A549 (cell line): ENCODE results near the gene C2CD3. TPM values are rescaled to one million over a fixed set of nuclear protein-coding genes. Genes with fewer than 3 reads are reported as not detected.

Experiments used
- ATAC-seq, 2 experiments: fragments of 200-7000 bp in 1 of 2; fragments of >200 bp in 1 of 2; cut with Nextera tagmentation in 1 of 2; cut with Tn5 transposase in 1 of 2; 3 replicates each; pipeline versions ENCODE4 v1.8.0 to v1.9.1; 2018 to 2020; ENCODE audit warnings: mild to moderate bottlenecking in 1 of 2, moderate library complexity in 1 of 2
- CTCF ChIA-PET: fragments of 300-600 bp; sonication (Branson Sonifier 250); formaldehyde crosslinking; extraction: SDS; loops from one replicate; lab custom pipeline; 2021; ENCODE audit warnings: antibody characterized with exemption, inconsistent platforms; lab: Yijun Ruan, JAX
- POLR2A ChIA-PET: fragments of 350-600 bp; formaldehyde crosslinking; extraction: SDS; loops from one replicate; lab custom pipeline; 2021; ENCODE audit warnings: antibody characterized with exemption, inconsistent platforms; lab: Yijun Ruan, JAX
- DNase-seq, 2 experiments: peaks; one replicate each; pipeline versions ENCODE4 v3.0.0 to v3.0.0-alpha.2; 2011 to 2016; ENCODE audit warnings: low read depth in 1 of 2, low spot score in 1 of 2
- FAIRE-seq: peaks from 2 replicates; lab custom pipeline; 2011; peaks lifted over from hg19 to GRCh38; lab: Jason Lieb, UNC
- H3K27ac ChIP-seq, 2 experiments: fragments of >200 bp; sonication (Bioruptor Twin); formaldehyde crosslinking; 3 replicates each; pipeline ENCODE4 v1.5.1; 2016 to 2017
- H3K4me1 ChIP-seq: fragments of >200 bp; sonication (Bioruptor Twin); formaldehyde crosslinking; 3 replicates; pipeline ENCODE4 v1.6.1; 2016
- H3K4me2 ChIP-seq: fragments of >200 bp; sonication (Bioruptor Twin); formaldehyde crosslinking; 3 replicates; pipeline ENCODE4 v1.6.1; 2016
- H3K4me3 ChIP-seq: fragments of >200 bp; sonication (Bioruptor Twin); formaldehyde crosslinking; 3 replicates; pipeline ENCODE4 v1.5.1; 2016
- H3K9me3 ChIP-seq: fragments of >200 bp; sonication (Bioruptor Twin); formaldehyde crosslinking; 3 replicates; pipeline ENCODE4 v1.6.1; 2016
- ATOH8 ChIP-seq: fragments of 250-450 bp; sonication (Bioruptor Pico); IDR thresholded peaks from 2 replicates; pipeline ENCODE4 v1.5.0; 2020; ENCODE audit warnings: low read depth, mild to moderate bottlenecking, moderate library complexity
- FOSL2 ChIP-seq, 2 experiments: fragments of 450-650 bp in 1 of 2; fragments of >200 bp in 1 of 2; sonication (Bioruptor Twin) in 1 of 2; formaldehyde crosslinking; IDR thresholded peaks; 2 replicates each; pipeline versions ENCODE4 v1.5.0 to v1.6.1; 2016 to 2020; ENCODE audit warnings: mild to moderate bottlenecking in 1 of 2, moderate library complexity in 1 of 2
- FOXS1 ChIP-seq: fragments of 250-450 bp; sonication (Bioruptor Pico); IDR thresholded peaks from 2 replicates; pipeline ENCODE4 v1.5.0; 2020; ENCODE audit warnings: mild to moderate bottlenecking, moderate library complexity
- HEYL ChIP-seq: fragments of 250-450 bp; sonication (Bioruptor Pico); IDR thresholded peaks from 2 replicates; pipeline ENCODE4 v1.8.0; 2021; ENCODE audit warnings: mild to moderate bottlenecking, moderate library complexity
- HOXA7 ChIP-seq: fragments of 250-450 bp; sonication (Bioruptor Pico); IDR thresholded peaks from 2 replicates; pipeline ENCODE4 v1.5.0; 2020; ENCODE audit warnings: mild to moderate bottlenecking, moderate library complexity
- HOXB13 ChIP-seq: fragments of 250-450 bp; sonication (Bioruptor Pico); IDR thresholded peaks from 2 replicates; pipeline ENCODE4 v1.5.0; 2020; ENCODE audit warnings: low read depth, mild to moderate bottlenecking, moderate library complexity
- KDM1A ChIP-seq: fragments of 200-600 bp; sonication (generic); IDR thresholded peaks from 2 replicates; pipeline ENCODE4 v1.6.1; 2016; ENCODE audit warnings: low read depth, mild to moderate bottlenecking
- KDM5A ChIP-seq: fragments of 200-600 bp; sonication (generic); IDR thresholded peaks from 2 replicates; pipeline ENCODE4 v1.6.1; 2016; ENCODE audit warnings: antibody characterized with exemption, mild to moderate bottlenecking
- MAFK ChIP-seq: fragments of 450-650 bp; IDR thresholded peaks from 2 replicates; pipeline ENCODE4 v1.6.1; 2014; ENCODE audit not compliant: partially characterized antibody
- NR3C1 ChIP-seq: fragments of >200 bp; sonication (Bioruptor Twin); formaldehyde crosslinking; IDR thresholded peaks from 3 replicates; pipeline ENCODE4 v1.6.1; 2017
- PHF8 ChIP-seq: fragments of 200-600 bp; sonication (generic); IDR thresholded peaks from 2 replicates; pipeline ENCODE4 v1.6.1; 2016; ENCODE audit warnings: low read depth, mild to moderate bottlenecking, antibody characterized with exemption, moderate library complexity, borderline replicate concordance
- RARB ChIP-seq: fragments of 250-450 bp; sonication (Bioruptor Pico); IDR thresholded peaks from 2 replicates; pipeline ENCODE4 v1.8.0; 2021; ENCODE audit warnings: mild to moderate bottlenecking, moderate library complexity
- RNF2 ChIP-seq: fragments of 200-600 bp; sonication (generic); IDR thresholded peaks from 2 replicates; pipeline ENCODE4 v1.6.1; 2016; ENCODE audit warnings: low read depth, mild to moderate bottlenecking, antibody characterized with exemption, moderate library complexity, borderline replicate concordance
- SMC3 ChIP-seq: fragments of >200 bp; sonication (Bioruptor Twin); formaldehyde crosslinking; IDR thresholded peaks from 3 replicates; pipeline ENCODE4 v1.6.1; 2018; ENCODE audit warnings: inconsistent platforms
- USF2 ChIP-seq: fragments of 450-650 bp; IDR thresholded peaks from 2 replicates; pipeline ENCODE4 v1.6.1; 2014; ENCODE audit warnings: antibody characterized with exemption
- ZC3H11A ChIP-seq: fragments of 450-650 bp; IDR thresholded peaks from 2 replicates; pipeline ENCODE4 v1.6.1; 2014; ENCODE audit warnings: antibody characterized with exemption, mild to moderate bottlenecking
- ZNF302 ChIP-seq: fragments of 250-450 bp; sonication (Bioruptor Pico); IDR thresholded peaks from 2 replicates; pipeline ENCODE4 v1.9.0; 2021; ENCODE audit warnings: inconsistent platforms, mild to moderate bottlenecking, moderate library complexity
- ZSCAN20 ChIP-seq: fragments of 250-450 bp; sonication (Bioruptor Pico); IDR thresholded peaks from 2 replicates; pipeline ENCODE4 v1.8.0; 2022; ENCODE audit warnings: mild to moderate bottlenecking, moderate library complexity
- WGBS: methylation state at CpG from one replicate; pipeline ENCODE4 v1.1.6; 2017; ENCODE audit errors: missing lambda C conversion rate; 5-methylcytosine and 5-hydroxymethylcytosine counted together
- polyA plus RNA-seq, 4 experiments: library from polyadenylated mRNA; depleted of rRNA in 3 of 4; stranded (reverse); fragments of >200 nt; fragmentation: RNase III in 1 of 4; extraction: RNeasy Plus Mini Kit Qiagen cat#74134 plus additional on column Dnase treatment in 1 of 4; gene quantifications; 2 replicates in 3 of 4; 3 replicates in 1 of 4; pipeline ENCODE4 v1.2.3, GENCODE V29; 2011 to 2017
- TF ChIP-seq, protein P1 (sequence below): fragments of 150-350 bp; IDR thresholded peaks from 2 replicates; pipeline ENCODE4 v1.6.1; 2014; ENCODE audit warnings: low read depth, mild to moderate bottlenecking, low read length
- TF ChIP-seq, protein P2 (sequence below): IDR thresholded peaks from 2 replicates; pipeline ENCODE4 v1.6.1; 2012; ENCODE audit warnings: low read depth, borderline replicate concordance

Gene C2CD3
- polyA plus RNA-seq, 2 of the 4 experiments (the other 2 are of a cell fraction): 15.2 to 19.8 TPM

DNA sequence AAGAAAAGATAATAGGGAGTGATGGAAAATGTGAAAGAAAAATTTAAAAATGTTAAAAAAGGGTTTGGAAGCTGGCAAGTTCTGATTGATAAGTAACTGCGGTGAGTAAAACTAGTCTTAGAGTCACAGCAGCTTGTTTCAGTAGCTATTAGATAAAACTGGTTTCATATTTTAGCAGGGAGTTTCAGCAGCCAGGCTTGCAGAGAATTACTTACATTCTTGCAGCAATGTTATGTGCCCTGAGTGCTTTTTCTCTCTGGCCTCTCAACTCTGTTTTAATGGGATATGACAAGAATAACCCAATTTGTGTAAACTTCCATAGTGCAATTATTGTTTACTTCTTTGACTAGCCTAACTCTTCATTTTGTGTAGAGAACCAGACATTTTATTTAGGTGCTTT, 33.9 kb upstream of the C2CD3 start:
- 95% methylated on average over 1 of the region's 1 CpG for WGBS

GRCh38 chr11:74203966-74204365, 33.2 kb upstream of the C2CD3 start:
- CTCF ChIA-PET: interaction anchor here (0.6 to 1.0 kb wide), 2 partner anchors 218 to 548 kb away, joined by 3 read pairs; no protein-coding TSS in a partner anchor
- POLR2A ChIA-PET: no interaction called here
- no peak for FAIRE-seq

More for the DNA sequence above, 33.9 kb upstream of the C2CD3 start:
- Histone ChIP-seq H3K4me1 (no peaks in the 10 kb centered on the region), H3K27ac (no peak overlapping the region), H3K4me3 (no peak overlapping the region), H3K9me3 (no peaks in the 10 kb centered on the region), H3K4me2 (no peak overlapping the region)
- ATAC-seq: no peak
- DNase-seq: no peak
- no peak for FAIRE-seq
- TF ChIP-seq FOSL2 (IDR thresholded peaks at IDR 0.05): no peak
- TF ChIP-seq FOSL2 (CRISPR knock-in tag; IDR thresholded peaks at IDR 0.05): no peak
- no peak for TF ChIP-seq HOXA7
- no peak for TF ChIP-seq RARB (CRISPR knock-in tag)
- TF ChIP-seq SMC3: no peak
- no peak for TF ChIP-seq HEYL (CRISPR knock-in tag)
- CTCF ChIA-PET: interaction anchor here (0.6 to 1.0 kb wide), 3 partner anchors 218 to 548 kb away, joined by 3 read pairs; no protein-coding TSS in a partner anchor
- POLR2A ChIA-PET: no interaction called here

GRCh38 chr11:74196781-74197486, 26.1 kb upstream of the C2CD3 start:
- 91% methylated on average over 2 of the region's 2 CpGs for WGBS
- TF ChIP-seq NR3C1: no peak
- TF ChIP-seq HEYL (CRISPR knock-in tag): no peak
- TF ChIP-seq ZSCAN20: no peak
- no peak for TF ChIP-seq ZC3H11A
- TF ChIP-seq SMC3: no peak
- TF ChIP-seq, protein P1, sequence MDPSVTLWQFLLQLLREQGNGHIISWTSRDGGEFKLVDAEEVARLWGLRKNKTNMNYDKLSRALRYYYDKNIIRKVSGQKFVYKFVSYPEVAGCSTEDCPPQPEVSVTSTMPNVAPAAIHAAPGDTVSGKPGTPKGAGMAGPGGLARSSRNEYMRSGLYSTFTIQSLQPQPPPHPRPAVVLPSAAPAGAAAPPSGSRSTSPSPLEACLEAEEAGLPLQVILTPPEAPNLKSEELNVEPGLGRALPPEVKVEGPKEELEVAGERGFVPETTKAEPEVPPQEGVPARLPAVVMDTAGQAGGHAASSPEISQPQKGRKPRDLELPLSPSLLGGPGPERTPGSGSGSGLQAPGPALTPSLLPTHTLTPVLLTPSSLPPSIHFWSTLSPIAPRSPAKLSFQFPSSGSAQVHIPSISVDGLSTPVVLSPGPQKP: no peak
- no peak for TF ChIP-seq PHF8
- no peak for TF ChIP-seq ATOH8 (CRISPR knock-in tag)
- no peak for TF ChIP-seq HOXB13 (CRISPR knock-in tag)
- TF ChIP-seq RNF2: no peak
- no peak for TF ChIP-seq FOXS1 (CRISPR knock-in tag)
- no peak overlapping the region for H3K4me2 ChIP-seq
- FAIRE-seq (no peak), DNase-seq (no peak), ATAC-seq (no peak)
- ChIA-PET CTCF (interaction anchor here (0.6 kb wide), 1 partner anchor 50 kb away, joined by 3 read pairs; no protein-coding TSS in a partner anchor), POLR2A (no interaction called here)
- no peak overlapping the region for H3K4me3 ChIP-seq
- no peaks in the 10 kb centered on the region for H3K4me1 ChIP-seq
- H3K27ac ChIP-seq: no peak overlapping the region
- no peaks in the 10 kb centered on the region for H3K9me3 ChIP-seq

More at GRCh38 chr11:74203966-74204365, 33.2 kb upstream of the C2CD3 start:
- DNase-seq: no peak
- Histone ChIP-seq H3K4me2 (no peak overlapping the region), H3K27ac (no peak overlapping the region), H3K4me1 (no peaks in the 10 kb centered on the region), H3K9me3 (no peaks in the 10 kb centered on the region), H3K4me3 (no peak overlapping the region)
- TF ChIP-seq KDM5A (no peak), ZNF302 (CRISPR knock-in tag) (no peak), FOXS1 (CRISPR knock-in tag) (no peak), MAFK (no peak), KDM1A (no peak), USF2 (no peak)
- TF ChIP-seq, protein P2, sequence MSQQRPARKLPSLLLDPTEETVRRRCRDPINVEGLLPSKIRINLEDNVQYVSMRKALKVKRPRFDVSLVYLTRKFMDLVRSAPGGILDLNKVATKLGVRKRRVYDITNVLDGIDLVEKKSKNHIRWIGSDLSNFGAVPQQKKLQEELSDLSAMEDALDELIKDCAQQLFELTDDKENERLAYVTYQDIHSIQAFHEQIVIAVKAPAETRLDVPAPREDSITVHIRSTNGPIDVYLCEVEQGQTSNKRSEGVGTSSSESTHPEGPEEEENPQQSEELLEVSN: no peak
- no peak for ATAC-seq
- 91% methylated on average over 2 of the region's 2 CpGs for WGBS
